Measurements from ENCODE around the gene CCDC9B.

- TF ChIP-seq CTCF (IDR thresholded peaks at IDR 0.05) (no peak), POLR2A (IDR thresholded peaks at IDR 0.05) (no peak)
Observed at GRCh38 chr15:40306908-40307307, 33.8 kb downstream of the CCDC9B start.

Data from esophagus squamous epithelium (tissue), 4 donors.